IPS-18a (cell line): Measurements from ENCODE around the gene UPK3BL1.
"Not testable (repeated sequence)": the region's sequence is repeated elsewhere in the genome, so short reads cannot be mapped to it uniquely, and the experiment has no call there.

ENCODE experiments used
- H3K27ac ChIP-seq: one replicate; pipeline ENCODE4 v1.5.1; 2013; ENCODE audit warnings: low read length
- H3K27me3 ChIP-seq: one replicate; pipeline ENCODE4 v1.6.1; 2013; ENCODE audit warnings: mild to moderate bottlenecking, low read length; ENCODE audit not compliant: control insufficient read depth, insufficient read depth
- H3K36me3 ChIP-seq: one replicate; pipeline ENCODE4 v1.6.1; 2013; ENCODE audit warnings: low read depth, low read length; ENCODE audit not compliant: control insufficient read depth
- H3K4me1 ChIP-seq: one replicate; pipeline ENCODE4 v1.6.1; 2013; ENCODE audit warnings: low read depth, low read length; ENCODE audit not compliant: control insufficient read depth
- H3K4me3 ChIP-seq: one replicate; pipeline ENCODE4 v1.5.1; 2013; ENCODE audit warnings: low read length
- H3K9ac ChIP-seq: one replicate; pipeline ENCODE4 v1.6.1; 2013; ENCODE audit warnings: mild to moderate bottlenecking, low read length, moderate library complexity
- H3K9me3 ChIP-seq: one replicate; pipeline ENCODE4 v1.6.1; 2013; ENCODE audit warnings: low read depth, low read length; ENCODE audit not compliant: control insufficient read depth

UPK3BL1 gene

GRCh38 chr7:102616507-102617125 is 26.0 kb downstream of the UPK3BL1 start, which contains the start of gene RASA4:
RASA4 (minus strand) TSS chr7:102616756; CDS start chr7:102616689, 67 bp downstream.
- H3K9me3 ChIP-seq, H3K9ac ChIP-seq: not testable (repeated sequence)

GRCh38 chr7:102615930-102616329 is 26.7 kb downstream of the UPK3BL1 start:
- H3K9ac ChIP-seq, H3K27me3 ChIP-seq, H3K27ac ChIP-seq, H3K36me3 ChIP-seq, H3K4me1 ChIP-seq, H3K4me3 ChIP-seq, H3K9me3 ChIP-seq: not testable (repeated sequence)

More at GRCh38 chr7:102616507-102617125, 26.0 kb downstream of the UPK3BL1 start, which contains the start of gene RASA4:
- H3K27ac ChIP-seq, H3K27me3 ChIP-seq, H3K4me3 ChIP-seq, H3K4me1 ChIP-seq, H3K36me3 ChIP-seq: not testable (repeated sequence)

DNA sequence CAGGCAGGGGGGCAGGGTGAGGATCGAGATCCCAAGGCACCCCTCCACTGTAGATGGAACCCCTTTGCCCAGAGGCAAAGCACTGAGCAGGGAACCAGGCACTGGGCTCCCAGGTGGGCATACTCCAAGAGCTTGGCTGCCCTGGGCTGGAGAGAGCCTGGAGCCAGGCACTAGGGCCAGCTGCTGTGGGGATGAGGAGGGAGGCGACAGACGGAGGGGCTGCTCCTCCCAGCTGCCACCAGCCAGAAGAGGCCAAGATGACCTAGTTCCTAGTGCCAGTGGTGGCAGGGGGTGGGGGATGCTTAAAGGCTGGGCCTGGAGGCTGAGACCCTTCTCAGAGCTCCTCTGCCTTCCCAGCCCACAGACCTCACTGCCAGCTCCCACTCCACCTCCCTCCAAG is 27.7 kb downstream of the UPK3BL1 start:
- not testable (repeated sequence) for H3K9me3 ChIP-seq, H3K27me3 ChIP-seq, H3K27ac ChIP-seq, H3K9ac ChIP-seq, H3K4me3 ChIP-seq, H3K4me1 ChIP-seq, H3K36me3 ChIP-seq

- not testable (repeated sequence) for H3K4me1 ChIP-seq, H3K4me3 ChIP-seq, H3K27me3 ChIP-seq, H3K27ac ChIP-seq, H3K9ac ChIP-seq, H3K36me3 ChIP-seq, H3K9me3 ChIP-seq
Measured at GRCh38 chr7:102614346-102614697, 28.3 kb downstream of the UPK3BL1 start.

DNA sequence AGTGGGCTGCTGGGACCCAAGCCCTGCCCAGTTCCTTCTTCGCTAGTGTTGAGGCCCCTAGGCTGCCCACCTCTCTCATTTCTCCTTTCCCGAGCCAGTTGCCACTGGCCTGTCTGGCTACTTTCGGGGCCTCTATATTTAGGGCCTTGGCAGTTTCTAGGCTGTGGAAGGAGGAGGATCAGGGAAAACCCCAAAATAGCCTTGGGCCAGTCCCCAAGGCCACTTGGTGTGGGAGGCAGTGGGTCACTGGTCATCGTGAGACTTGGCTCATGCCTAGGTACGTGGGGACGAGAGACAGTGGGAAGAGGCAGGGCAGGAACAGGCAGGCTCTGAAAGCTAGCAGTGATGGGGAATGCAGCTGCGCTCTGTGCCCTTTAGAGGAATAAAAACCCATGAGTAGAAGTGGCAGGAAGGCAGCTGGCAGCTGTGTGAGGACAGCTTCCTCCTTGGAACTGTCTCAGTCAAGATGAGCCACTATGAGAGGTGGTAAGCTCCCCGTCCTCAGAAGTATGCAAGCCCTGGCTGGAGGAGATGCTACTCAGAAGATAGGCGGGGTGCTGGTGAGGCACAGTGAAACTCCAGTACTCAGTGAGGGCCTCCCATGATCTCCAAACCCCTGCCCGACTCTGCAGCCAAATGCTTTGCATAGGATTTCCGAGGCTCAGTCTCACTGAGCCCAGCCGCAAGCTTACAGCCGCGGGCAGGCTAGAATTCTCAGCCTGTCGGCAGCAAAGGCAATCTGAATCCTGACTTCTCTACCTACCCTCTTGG is 28.8 kb downstream of the UPK3BL1 start:
- not testable (repeated sequence) for H3K4me1 ChIP-seq, H3K9me3 ChIP-seq, H3K9ac ChIP-seq, H3K27ac ChIP-seq, H3K36me3 ChIP-seq, H3K27me3 ChIP-seq, H3K4me3 ChIP-seq

- H3K9ac ChIP-seq, H3K4me3 ChIP-seq, H3K36me3 ChIP-seq, H3K27ac ChIP-seq, H3K27me3 ChIP-seq, H3K9me3 ChIP-seq, H3K4me1 ChIP-seq: not testable (repeated sequence)
Measured at GRCh38 chr7:102611675-102612325, 30.8 kb downstream of the UPK3BL1 start.

DNA sequence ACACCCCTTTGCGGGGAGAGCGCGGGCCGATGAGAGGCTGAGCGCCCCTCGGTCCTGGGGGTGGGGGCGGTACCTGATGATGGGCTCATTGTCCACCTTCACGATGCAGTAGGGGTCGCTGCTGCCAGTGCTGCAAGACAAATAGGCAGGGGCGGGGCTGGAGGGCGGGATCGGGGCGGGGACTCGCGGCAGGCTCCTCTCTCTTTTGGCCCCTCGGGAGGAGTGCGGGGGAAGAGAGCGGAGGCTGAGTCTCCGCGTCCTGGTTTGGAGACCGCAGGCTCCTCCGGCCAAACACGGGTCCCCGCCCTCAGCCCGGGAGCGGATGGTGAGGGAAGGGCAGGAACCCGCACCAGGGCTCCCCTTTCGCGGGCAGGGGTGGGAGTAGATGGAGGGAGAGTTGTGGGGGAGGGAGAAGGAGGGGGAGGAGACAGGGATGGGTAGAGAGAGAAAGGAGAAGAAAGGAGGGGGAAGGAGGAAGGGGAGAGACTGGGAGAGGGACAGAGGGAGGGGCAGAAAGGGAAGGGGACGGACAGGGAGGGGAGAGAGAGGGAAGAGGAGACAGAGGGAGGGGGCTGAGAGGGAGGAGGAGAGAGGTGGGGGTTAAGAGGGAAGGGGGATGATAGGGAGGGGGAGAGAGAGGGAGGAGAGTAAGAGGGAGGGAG is 31.4 kb downstream of the UPK3BL1 start:
- not testable (repeated sequence) for H3K9me3 ChIP-seq, H3K27ac ChIP-seq, H3K4me3 ChIP-seq, H3K27me3 ChIP-seq, H3K9ac ChIP-seq, H3K4me1 ChIP-seq, H3K36me3 ChIP-seq

DNA sequence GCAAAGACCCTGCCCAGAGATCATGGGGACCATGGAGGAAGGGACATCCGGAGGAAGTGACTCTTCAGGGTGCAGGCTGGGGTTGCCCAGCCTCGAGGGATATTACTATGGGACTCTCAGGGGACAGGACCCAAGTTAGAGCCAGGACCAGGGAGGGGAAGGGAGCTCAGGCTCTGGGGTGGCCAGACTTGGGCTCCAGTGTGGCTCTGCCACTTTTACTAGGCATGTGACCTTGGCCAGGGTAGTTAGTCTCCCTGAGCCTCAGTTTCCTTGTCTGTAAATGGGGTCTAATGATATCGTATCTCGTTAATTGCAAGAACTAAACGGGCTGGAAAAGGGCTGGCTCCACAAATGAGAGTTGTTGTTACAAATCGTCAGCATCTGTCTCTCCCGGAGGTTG is 32.1 kb downstream of the UPK3BL1 start:
- not testable (repeated sequence) for H3K4me1 ChIP-seq, H3K9ac ChIP-seq, H3K27ac ChIP-seq, H3K36me3 ChIP-seq, H3K4me3 ChIP-seq, H3K9me3 ChIP-seq, H3K27me3 ChIP-seq

GRCh38 chr7:102609734-102610133 is 32.9 kb downstream of the UPK3BL1 start:
- not testable (repeated sequence) for H3K27me3 ChIP-seq, H3K36me3 ChIP-seq, H3K4me1 ChIP-seq, H3K9me3 ChIP-seq, H3K9ac ChIP-seq, H3K4me3 ChIP-seq, H3K27ac ChIP-seq

GRCh38 chr7:102606848-102607247 is 35.7 kb downstream of the UPK3BL1 start:
- H3K9ac ChIP-seq, H3K4me1 ChIP-seq, H3K4me3 ChIP-seq, H3K27me3 ChIP-seq, H3K36me3 ChIP-seq, H3K27ac ChIP-seq, H3K9me3 ChIP-seq: not testable (repeated sequence)

- H3K9ac ChIP-seq, H3K4me3 ChIP-seq, H3K27ac ChIP-seq, H3K27me3 ChIP-seq, H3K4me1 ChIP-seq, H3K36me3 ChIP-seq, H3K9me3 ChIP-seq: not testable (repeated sequence)
Measured at GRCh38 chr7:102604431-102605145, 38.0 kb downstream of the UPK3BL1 start.
